GM19099 (cell line): ENCODE measurements around the gene SLC35F2.

Experiments
- POLR2A ChIP-seq: IDR thresholded peaks from 3 replicates; pipeline ENCODE4 v1.6.1; 2011; ENCODE audit warnings: low read depth; ENCODE audit not compliant: insufficient read length; ENCODE audit errors: extremely low read depth

SLC35F2 gene

DNA sequence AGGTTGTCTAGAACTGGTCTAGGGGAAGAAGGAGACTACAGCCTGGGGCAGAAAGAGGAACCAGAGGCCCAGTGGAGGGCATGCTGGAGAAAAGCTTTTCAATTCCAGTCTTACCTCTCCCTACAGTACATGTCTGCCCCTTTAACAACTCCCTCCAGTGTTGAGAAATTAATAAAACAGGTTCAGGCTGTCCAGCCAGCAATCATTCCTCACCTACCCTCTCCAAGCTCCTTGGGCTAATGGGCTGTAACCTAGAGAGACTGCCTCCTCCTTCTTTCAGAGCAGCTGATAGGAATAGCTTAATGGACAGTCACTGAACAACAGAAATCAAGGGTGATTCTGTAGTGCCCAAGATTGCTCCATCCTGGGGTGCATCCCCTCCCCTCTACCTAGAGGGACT lies 8.8 kb downstream of the SLC35F2 start:
- TF ChIP-seq POLR2A: no peak

DNA sequence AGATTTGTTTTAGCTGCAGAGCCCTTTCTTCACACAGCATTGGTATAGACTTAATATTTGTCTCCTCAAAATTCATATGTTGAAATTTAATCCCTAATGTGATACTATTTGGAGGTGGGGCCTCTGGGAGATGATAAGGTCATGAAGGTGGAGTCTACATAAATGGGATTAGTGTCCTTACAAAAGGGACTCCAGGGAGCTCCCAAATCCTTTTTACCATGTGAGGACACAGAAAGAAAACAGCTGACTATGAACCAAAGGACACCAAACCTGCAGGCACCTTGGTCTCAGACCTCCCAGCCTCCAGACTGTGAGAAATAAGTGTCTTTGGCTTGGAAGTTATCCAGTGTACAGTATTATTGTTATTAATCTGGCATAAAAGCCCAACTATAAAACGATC lies 10.2 kb downstream of the SLC35F2 start:
- no peak for TF ChIP-seq POLR2A

GRCh38 chr11:107847184-107847583 lies 11.4 kb downstream of the SLC35F2 start:
- no peak for TF ChIP-seq POLR2A

- TF ChIP-seq POLR2A: no peak
Observed at GRCh38 chr11:107844041-107844440, 14.5 kb downstream of the SLC35F2 start.

GRCh38 chr11:107842412-107843100 lies 16.0 kb downstream of the SLC35F2 start:
- TF ChIP-seq POLR2A: no peak

DNA sequence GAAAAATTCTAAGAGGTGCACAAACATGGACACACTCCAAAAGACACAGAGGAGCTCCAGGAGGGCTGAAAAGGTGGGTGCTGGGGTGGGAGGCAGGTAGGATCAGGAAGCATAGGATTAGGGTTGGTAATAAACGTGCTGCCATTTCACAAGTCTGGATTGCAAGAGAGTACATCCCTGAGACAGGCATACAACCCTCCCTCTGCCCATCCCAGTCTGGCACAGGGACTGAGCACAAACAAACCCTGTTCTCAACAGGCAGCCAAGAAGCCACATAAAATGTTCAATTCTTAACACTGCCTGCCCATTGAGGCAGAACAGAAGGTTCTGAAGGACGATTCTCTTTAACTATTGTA lies 18.5 kb downstream of the SLC35F2 start:
- TF ChIP-seq POLR2A: no peak

GRCh38 chr11:107836851-107837250 lies 21.7 kb downstream of the SLC35F2 start:
- no peak for TF ChIP-seq POLR2A

- no peak for TF ChIP-seq POLR2A
Observed at GRCh38 chr11:107834995-107835394, 23.6 kb downstream of the SLC35F2 start.

GRCh38 chr11:107830915-107831540 lies 27.6 kb downstream of the SLC35F2 start:
- TF ChIP-seq POLR2A: no peak

GRCh38 chr11:107827041-107827440 lies 31.5 kb downstream of the SLC35F2 start:
- TF ChIP-seq POLR2A: no peak

DNA sequence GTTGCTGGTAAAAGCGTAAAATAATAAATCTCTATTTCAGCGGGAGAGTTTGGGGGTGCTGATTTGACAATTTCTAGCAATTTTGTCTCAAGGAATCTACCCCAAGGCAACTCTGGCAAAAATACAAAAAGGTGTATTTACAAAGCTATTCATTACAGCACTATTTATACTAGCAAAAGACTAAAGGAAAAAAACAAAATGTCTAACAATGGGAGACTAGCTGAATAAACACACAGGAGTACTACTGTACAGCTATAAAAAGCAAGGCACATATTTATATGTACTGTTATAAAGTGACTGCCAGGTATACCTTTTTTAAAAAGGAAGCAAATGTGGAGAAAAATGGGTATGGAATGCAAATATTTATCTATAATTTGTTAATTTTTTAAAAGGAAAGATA lies 32.7 kb downstream of the SLC35F2 start:
- TF ChIP-seq POLR2A: no peak

DNA sequence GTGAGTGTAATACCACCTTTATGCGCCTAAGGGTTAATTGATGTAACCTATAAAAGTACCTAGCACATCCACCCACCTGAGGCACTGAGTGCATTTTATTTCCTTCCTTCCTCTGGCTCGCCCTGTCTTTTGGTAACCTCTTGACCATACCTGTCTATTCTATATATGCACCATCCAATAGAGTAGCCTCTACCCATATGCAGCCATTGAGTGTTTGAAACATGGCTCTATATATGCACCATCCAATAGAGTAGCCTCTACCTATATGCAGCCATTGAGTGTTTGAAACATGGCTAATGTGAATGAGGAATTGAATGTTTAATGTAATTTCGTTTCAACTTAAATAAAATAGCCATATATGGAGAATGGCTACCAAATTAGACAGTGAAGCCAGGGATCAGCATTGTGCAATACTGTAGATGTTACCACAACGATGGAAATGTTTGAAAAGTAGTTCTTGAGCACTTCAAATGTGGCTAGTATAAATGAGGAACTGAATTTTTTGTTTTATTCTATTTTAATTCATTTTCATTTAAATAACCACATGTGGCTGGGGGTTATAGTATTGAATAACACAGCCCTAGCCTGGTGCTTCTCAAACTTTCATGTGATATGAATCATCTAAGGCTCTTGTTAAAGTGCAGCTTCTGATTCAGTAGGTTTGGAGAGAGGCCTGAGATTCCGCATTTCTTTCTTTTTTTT lies 33.8 kb downstream of the SLC35F2 start:
- TF ChIP-seq POLR2A: no peak

DNA sequence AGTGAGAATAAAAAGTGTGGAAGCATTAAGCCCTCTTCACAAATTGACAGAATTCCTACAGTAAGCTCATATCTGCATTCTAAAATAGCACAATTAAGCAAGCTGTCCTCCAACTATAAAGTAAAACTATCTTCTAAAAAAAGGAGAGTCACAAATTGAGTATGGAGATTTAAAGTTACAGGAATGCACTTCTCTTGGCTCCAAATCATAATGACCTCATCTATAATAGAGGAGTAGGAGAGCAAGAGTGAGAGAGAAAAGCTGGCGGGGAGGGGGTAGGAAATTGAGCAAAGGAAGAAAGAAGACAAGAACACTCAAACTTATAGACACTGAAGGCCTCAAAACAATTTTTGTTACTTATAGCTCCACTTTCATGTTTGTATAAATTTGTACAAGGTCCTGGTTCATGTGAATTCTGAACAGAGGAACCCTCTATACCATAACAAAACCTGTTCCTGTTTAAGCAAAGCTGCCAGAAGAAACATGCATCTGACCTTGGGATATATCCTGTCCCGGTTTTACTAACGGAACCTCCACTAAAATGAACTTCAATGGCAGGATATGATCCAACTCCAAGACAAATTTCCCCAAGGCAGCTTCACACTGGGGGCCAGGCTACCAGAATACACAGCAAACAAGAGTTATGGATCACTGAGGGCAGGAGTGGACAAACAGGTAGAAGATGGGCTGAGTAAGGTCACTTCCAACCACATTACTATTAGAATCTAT lies 37.2 kb downstream of the SLC35F2 start:
- no peak for TF ChIP-seq POLR2A

GRCh38 chr11:107819361-107820014 lies 39.1 kb downstream of the SLC35F2 start:
- no peak for TF ChIP-seq POLR2A

GRCh38 chr11:107818491-107818890 lies 40.1 kb downstream of the SLC35F2 start:
- TF ChIP-seq POLR2A: no peak
